Gastroesophageal sphincter (tissue), 4 donors: ENCODE measurements around the gene NUP50. TPM values are rescaled to one million over a fixed set of nuclear protein-coding genes. Genes with fewer than 3 reads are reported as not detected.

Source experiments
- ATAC-seq: fragments of 150-250 bp; one replicate; pipeline ENCODE4 v1.9.1; 2016; ENCODE audit warnings: mild to moderate bottlenecking, moderate library complexity
- H3K27ac ChIP-seq, 4 donors: fragments of 200-600 bp; sonication (generic) in 3 of 4; 1 replicate in 3 of 4; 2 replicates in 1 of 4; pipeline ENCODE4 v1.5.1; 2016 to 2019
- H3K27me3 ChIP-seq: fragments of 200-600 bp; sonication (generic); one replicate; pipeline ENCODE4 v1.5.1; 2019
- H3K36me3 ChIP-seq, 2 donors: fragments of 200-600 bp; sonication (generic); one replicate each; pipeline ENCODE4 v1.5.1; 2019; ENCODE audit warnings: control low read depth in 1 of 2
- H3K4me1 ChIP-seq, 3 donors: fragments of 200-600 bp; sonication (generic); 1 replicate in 2 of 3; 2 replicates in 1 of 3; pipeline ENCODE4 v1.5.1; 2016 to 2019; ENCODE audit warnings: control low read depth in 2 of 3
- H3K4me3 ChIP-seq, 2 donors: fragments of 200-600 bp; sonication (generic); one replicate each; pipeline ENCODE4 v1.5.1; 2019; ENCODE audit warnings: mild to moderate bottlenecking in 1 of 2, moderate library complexity in 1 of 2
- H3K9me3 ChIP-seq, 3 donors: fragments of 200-600 bp; sonication (generic); one replicate each; pipeline ENCODE4 v1.5.1; 2017 to 2019; ENCODE audit warnings: control low read depth in 2 of 3
- EP300 ChIP-seq: sonication (generic); formaldehyde crosslinking; IDR thresholded peaks from one replicate; pipeline ENCODE4 v1.6.1; 2017; ENCODE audit warnings: antibody characterized with exemption, mild to moderate bottlenecking
- POLR2A ChIP-seq, 2 donors: fragments of 450-650 bp; IDR thresholded peaks; one replicate each; pipeline ENCODE4 v1.6.1; 2017; ENCODE audit warnings: antibody characterized with exemption in 2 of 2, mild to moderate bottlenecking in 2 of 2, moderate library complexity in 1 of 2
- POLR2AphosphoS5 ChIP-seq: sonication (generic); formaldehyde crosslinking; IDR thresholded peaks from one replicate; pipeline ENCODE4 v1.6.1; 2017; ENCODE audit warnings: antibody characterized with exemption
- WGBS, 2 donors: methylation state at CpG; one replicate each; pipeline ENCODE4 v1.1.5; 2018; ENCODE audit warnings: low coverage in 1 of 2; 5-methylcytosine and 5-hydroxymethylcytosine counted together
- total RNA-seq, 4 donors: library from RNA; depleted of rRNA; stranded (reverse); fragments of >200 nt; gene quantifications; one replicate each; pipeline ENCODE4 v1.1.0, GENCODE V29; 2016
- TF ChIP-seq, protein P1 (sequence below), 4 experiments: fragments of 200-600 bp in 2 of 4; fragments of 450-650 bp in 2 of 4; sonication (generic) in 1 of 4; IDR thresholded peaks; one replicate each; pipeline ENCODE4 v1.5.1; 2017 to 2019; ENCODE audit warnings: antibody characterized with exemption in 4 of 4, mild to moderate bottlenecking in 2 of 4, moderate library complexity in 2 of 4

The NUP50 gene
- total RNA-seq, 4 donors from 2014 or later = 15.9 to 32.9 (median 28.8) TPM

DNA sequence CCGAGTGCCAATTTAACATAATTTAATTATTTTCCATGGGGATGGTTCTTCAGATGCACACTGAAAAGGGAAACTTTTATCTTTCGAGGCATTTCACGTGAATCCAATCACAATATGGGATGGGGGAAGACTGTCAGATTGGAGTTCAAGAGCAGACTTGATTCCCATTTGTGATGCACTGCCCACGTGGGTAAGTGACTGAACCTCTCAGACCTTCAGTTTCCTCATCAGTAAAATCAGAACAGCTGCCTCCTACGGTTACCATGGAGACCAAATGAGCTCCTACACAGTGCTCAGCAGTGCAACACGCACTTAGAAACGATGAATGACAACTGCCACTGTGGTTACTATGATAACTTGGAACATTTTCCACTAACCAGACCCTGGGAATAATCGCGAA lies 55.3 kb downstream of the NUP50 start:
- Histone ChIP-seq H3K9me3 (no peaks in the 10 kb centered on the region), H3K4me3 (no peak overlapping the region), H3K27ac (no peak overlapping the region), H3K27me3 (no peaks in the 10 kb centered on the region), H3K36me3 (no peaks in the 10 kb centered on the region), H3K4me1 (peaks cover 0 to 12% (median 7%) of the 10 kb centered on the region in 3 donors)
- WGBS, 2 donors = 76 to 85% methylated on average over 9 of the region's 9 CpGs
- TF ChIP-seq POLR2AphosphoS5 = no peak
- TF ChIP-seq, protein P1, sequence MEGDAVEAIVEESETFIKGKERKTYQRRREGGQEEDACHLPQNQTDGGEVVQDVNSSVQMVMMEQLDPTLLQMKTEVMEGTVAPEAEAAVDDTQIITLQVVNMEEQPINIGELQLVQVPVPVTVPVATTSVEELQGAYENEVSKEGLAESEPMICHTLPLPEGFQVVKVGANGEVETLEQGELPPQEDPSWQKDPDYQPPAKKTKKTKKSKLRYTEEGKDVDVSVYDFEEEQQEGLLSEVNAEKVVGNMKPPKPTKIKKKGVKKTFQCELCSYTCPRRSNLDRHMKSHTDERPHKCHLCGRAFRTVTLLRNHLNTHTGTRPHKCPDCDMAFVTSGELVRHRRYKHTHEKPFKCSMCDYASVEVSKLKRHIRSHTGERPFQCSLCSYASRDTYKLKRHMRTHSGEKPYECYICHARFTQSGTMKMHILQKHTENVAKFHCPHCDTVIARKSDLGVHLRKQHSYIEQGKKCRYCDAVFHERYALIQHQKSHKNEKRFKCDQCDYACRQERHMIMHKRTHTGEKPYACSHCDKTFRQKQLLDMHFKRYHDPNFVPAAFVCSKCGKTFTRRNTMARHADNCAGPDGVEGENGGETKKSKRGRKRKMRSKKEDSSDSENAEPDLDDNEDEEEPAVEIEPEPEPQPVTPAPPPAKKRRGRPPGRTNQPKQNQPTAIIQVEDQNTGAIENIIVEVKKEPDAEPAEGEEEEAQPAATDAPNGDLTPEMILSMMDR (IDR thresholded peaks at IDR 0.05) = no peak
- TF ChIP-seq EP300 = no peak
- no peak for TF ChIP-seq POLR2A (IDR thresholded peaks at IDR 0.05)
- ATAC-seq = no peak

DNA sequence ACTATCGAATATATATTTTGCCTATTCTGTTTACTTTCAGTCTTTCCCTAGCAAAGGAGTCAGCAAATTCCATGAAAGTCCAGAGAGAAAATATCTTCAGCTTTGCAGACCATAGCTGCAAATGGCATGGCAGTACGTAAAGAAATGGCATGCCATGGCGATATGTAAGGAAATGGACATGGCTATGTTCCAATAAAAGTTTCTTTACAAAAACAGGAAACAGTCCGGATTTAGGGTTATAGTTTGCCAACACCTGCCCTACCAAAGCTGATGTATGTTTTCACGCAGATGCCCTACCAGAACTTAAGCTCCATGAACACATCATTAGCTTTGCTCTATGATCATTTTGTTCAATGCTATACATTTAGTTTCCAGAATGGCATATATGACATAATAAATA lies 57.5 kb downstream of the NUP50 start:
- H3K27ac ChIP-seq = no peak overlapping the region

DNA sequence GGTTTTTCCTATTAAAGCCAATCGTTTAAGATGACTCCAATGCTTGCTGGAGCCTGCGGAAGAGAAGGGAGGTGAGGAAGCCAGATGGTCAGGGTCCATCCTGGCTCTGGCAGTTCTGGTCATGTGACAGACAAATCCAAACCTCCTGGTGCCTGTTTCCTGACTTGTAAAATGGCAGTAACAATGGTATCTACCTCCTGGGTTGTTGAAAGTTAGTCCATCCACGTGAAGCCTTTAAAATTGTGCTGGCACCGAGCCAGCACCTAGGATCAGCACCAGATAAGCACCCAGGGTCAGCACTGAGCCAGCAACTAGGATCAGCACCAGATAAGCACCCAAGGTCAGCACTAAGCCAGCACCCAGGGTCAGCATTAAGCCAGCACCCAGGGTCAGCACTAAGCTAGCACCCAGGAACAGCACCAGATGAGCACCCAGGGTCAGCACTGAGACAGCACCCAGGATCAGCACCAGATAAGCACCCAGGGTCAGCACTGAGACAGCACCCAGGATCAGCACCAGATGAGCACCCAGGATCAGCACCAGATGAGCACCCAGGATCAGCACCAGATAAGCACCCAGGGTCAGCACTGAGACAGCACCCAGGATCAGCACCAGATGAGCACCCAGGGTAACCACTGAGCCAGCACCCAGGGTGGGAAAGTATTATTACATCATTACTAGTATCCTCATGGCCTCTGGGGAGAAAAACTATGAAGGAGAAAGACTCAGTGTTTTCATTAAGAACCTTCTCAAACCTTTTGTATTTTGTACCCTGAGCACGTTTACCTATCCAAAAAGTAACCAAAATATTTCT lies 59.8 kb downstream of the NUP50 start:
- Histone ChIP-seq H3K4me3 (no peak overlapping the region), H3K27me3 (no peaks in the 10 kb centered on the region), H3K36me3 (no peaks in the 10 kb centered on the region), H3K27ac (no peak overlapping the region), H3K9me3 (no peaks in the 10 kb centered on the region), H3K4me1 (peaks cover 0 to 41% (median 7%) of the 10 kb centered on the region in 3 donors)
- TF ChIP-seq EP300 (no peak), POLR2A (IDR thresholded peaks at IDR 0.05) (no peak), POLR2AphosphoS5 (no peak)
- TF ChIP-seq, protein P1 (IDR thresholded peaks at IDR 0.05) = no peak
- 73 to 82% methylated on average over 3 of the region's 5 CpGs for WGBS, 2 donors
- no peak for ATAC-seq

More for the DNA sequence above, 57.5 kb downstream of the NUP50 start:
- no peak for ATAC-seq
- Histone ChIP-seq H3K27me3 (no peaks in the 10 kb centered on the region), H3K4me1 (peaks cover 0 to 27% (median 4%) of the 10 kb centered on the region in 3 donors), H3K36me3 (no peaks in the 10 kb centered on the region), H3K4me3 (no peak overlapping the region), H3K9me3 (no peaks in the 10 kb centered on the region)
- TF ChIP-seq, protein P1 (IDR thresholded peaks at IDR 0.05) = no peak
- no peak for TF ChIP-seq POLR2AphosphoS5
- TF ChIP-seq POLR2A (IDR thresholded peaks at IDR 0.05) = no peak
- no peak for TF ChIP-seq EP300
- 56 to 83% methylated on average over 5 of the region's 5 CpGs for WGBS, 2 donors

DNA sequence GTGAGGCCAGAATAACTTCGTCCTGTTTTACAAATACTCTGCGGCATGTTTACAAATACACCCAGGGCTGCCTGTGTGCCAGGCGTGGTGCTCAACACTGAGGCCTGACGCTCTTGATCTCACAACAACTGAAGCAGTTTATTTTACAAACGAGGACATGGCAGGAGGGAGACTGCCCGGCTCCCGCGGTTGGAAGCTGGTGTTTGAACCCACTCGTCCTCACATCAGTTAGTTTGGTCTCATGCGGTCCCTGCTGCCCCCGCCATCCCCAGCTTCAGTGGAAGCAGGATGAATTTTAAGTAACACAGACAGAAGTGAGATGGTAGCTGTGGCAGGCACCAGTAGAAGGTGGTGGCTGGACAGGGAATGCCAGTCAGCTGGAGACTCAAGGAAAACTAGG lies 60.6 kb downstream of the NUP50 start:
- H3K9me3 ChIP-seq = no peaks in the 10 kb centered on the region
- H3K36me3 ChIP-seq = no peaks in the 10 kb centered on the region
- ATAC-seq = no peak
- no peaks in the 10 kb centered on the region for H3K27me3 ChIP-seq
- no peak overlapping the region for H3K4me3 ChIP-seq
- 62 to 67% methylated on average over 7 to 8 of the region's 11 CpGs for WGBS, 2 donors
- peak overlapping the region in 1 of 4 donors; percentile 62 for H3K27ac ChIP-seq
- no peak for TF ChIP-seq POLR2A (IDR thresholded peaks at IDR 0.05)
- TF ChIP-seq EP300 = no peak
- TF ChIP-seq, protein P1 (IDR thresholded peaks at IDR 0.05) = no peak
- TF ChIP-seq POLR2AphosphoS5 = no peak
- H3K4me1 ChIP-seq = peaks cover 0 to 41% (median 7%) of the 10 kb centered on the region in 3 donors
